Bronchial epithelial cell (primary cell): Measurements from ENCODE around the gene GJC2. TPM values are rescaled to one million over a fixed set of nuclear protein-coding genes. Genes with fewer than 3 reads are reported as not detected.

Source experiments
- DNase-seq: peaks from one replicate; pipeline ENCODE4 v3.0.0-alpha.2; 2010; ENCODE audit warnings: low read depth
- FAIRE-seq: peaks from 2 replicates; lab custom pipeline; 2011; peaks lifted over from hg19 to GRCh38; lab: Jason Lieb, UNC
- H3K27me3 ChIP-seq: 2 replicates; pipeline ENCODE4 v1.5.1; 2011; ENCODE audit warnings: low read length; ENCODE audit not compliant: control insufficient read depth, insufficient read depth
- H3K36me3 ChIP-seq: 2 replicates; pipeline ENCODE4 v1.5.1; 2011; ENCODE audit warnings: low read length; ENCODE audit not compliant: control insufficient read depth, insufficient read depth
- H3K4me3 ChIP-seq: 2 replicates; pipeline ENCODE4 v1.5.1; 2011; ENCODE audit warnings: mild to moderate bottlenecking, low read depth, low read length, control low read depth
- CTCF ChIP-seq: IDR thresholded peaks from 2 replicates; pipeline ENCODE4 v1.5.1; 2011; ENCODE audit warnings: mild to moderate bottlenecking, moderate library complexity, low read length, control low read depth, inconsistent platforms; ENCODE audit not compliant: insufficient read depth, severe bottlenecking
- total RNA-seq: library from RNA; depleted of rRNA; stranded (reverse); fragments of >200 nt; gene quantifications from 2 replicates; pipeline ENCODE4 v1.2.1, GENCODE V29; 2014

Gene GJC2
- total RNA-seq, 1 donor from 2014 or later, result 5.5 TPM

DNA sequence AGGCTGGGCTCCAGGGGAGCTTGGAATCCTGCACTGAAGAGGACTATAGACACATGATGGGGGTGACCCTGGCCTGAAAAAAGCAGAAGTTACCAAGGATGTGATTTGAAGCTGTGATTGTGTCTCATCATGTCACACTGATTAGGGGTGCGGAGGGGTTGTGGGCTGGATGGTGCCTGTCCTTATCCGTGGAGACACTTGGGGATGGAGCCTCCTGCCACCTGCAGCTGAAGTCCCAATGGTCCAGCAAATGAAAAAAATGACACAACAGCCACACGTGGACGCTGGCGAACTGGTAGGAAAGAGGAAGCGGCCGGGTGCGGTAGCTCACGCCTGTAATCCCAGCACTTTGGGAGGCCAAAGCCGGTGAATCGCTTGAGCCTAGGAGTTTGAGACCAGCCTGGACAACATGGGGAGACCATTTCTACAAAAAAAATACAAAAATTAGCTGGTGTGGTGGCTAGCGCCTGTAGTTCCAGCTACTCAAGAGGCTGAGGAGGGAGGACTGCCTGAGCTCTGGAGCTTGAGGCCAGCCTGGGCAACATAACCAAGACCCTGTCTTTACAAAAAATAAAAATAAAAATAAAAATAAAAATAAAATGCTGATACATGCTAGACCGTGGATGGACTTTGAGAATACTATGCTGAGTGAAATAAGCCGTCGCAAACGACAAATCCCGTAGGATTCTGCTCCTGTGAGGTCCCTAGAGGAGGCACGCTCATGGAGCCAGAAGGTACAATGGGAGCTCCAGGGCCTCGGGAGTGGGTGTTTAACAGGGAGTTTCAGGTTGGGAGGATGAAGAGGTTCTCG is 15.0 kb downstream of the GJC2 start:
- Histone ChIP-seq H3K27me3 (no peaks in the 10 kb centered on the region), H3K4me3 (peak overlapping the region; percentile 36), H3K36me3 (no peaks in the 10 kb centered on the region)
- no peak for TF ChIP-seq CTCF
- DNase-seq, result no peak
- FAIRE-seq, result no peak

GRCh38 chr1:228165372-228166169 is 15.8 kb downstream of the GJC2 start, which contains the start of gene IBA57:
Gene IBA57 (plus strand): TSS chr1:228165804. CDS start chr1:228165817, 13 bp downstream.
- peak; percentile 96 for TF ChIP-seq CTCF
- Histone ChIP-seq H3K27me3 (no peaks in the 10 kb centered on the region), H3K36me3 (no peaks in the 10 kb centered on the region), H3K4me3 (peak within 1 kb of the TSS; percentile 67)
- FAIRE-seq (no peak), DNase-seq (peak; percentile 92)

GRCh38 chr1:228166170-228166936 is 16.6 kb downstream of the GJC2 start:
- no peaks in the 10 kb centered on the region for H3K36me3 ChIP-seq
- no peak for FAIRE-seq
- DNase-seq, result peak; percentile 61
- peak overlapping the region; percentile 67 for H3K4me3 ChIP-seq
- H3K27me3 ChIP-seq, result no peaks in the 10 kb centered on the region
- peak; percentile 64 for TF ChIP-seq CTCF

GRCh38 chr1:228168563-228169270 is 19.0 kb downstream of the GJC2 start:
- Histone ChIP-seq H3K36me3 (no peaks in the 10 kb centered on the region), H3K27me3 (no peaks in the 10 kb centered on the region), H3K4me3 (no peak overlapping the region)
- DNase-seq (no peak), FAIRE-seq (no peak)
- TF ChIP-seq CTCF, result no peak

DNA sequence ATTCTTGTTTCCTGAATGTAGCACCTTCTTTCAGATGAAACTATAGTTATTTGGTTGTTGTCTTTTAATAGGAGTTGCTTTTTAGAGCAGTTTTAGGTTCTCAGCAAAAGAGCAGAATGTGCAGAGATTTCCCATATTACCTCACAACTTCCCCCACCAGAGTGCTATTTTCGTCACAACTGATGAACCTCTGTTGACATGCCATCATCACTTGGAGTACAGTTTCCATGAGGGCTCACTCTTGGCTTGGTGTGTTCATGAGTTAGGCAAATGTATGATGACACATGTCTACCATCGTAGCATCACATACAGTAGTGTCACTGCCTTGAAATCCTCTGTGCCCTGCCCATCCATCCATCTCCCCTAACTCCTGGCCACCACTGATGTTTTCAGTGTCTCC is 19.6 kb downstream of the GJC2 start:
- no peak for DNase-seq
- no peak for TF ChIP-seq CTCF
- H3K27me3 ChIP-seq, result no peaks in the 10 kb centered on the region
- FAIRE-seq, result peak; percentile 43
- no peaks in the 10 kb centered on the region for H3K36me3 ChIP-seq
- H3K4me3 ChIP-seq, result no peak overlapping the region
